ENCODE data around the gene NINJ1. TPM values are rescaled to one million over a fixed set of nuclear protein-coding genes. Genes with fewer than 3 reads are reported as not detected.

Gene NINJ1
- total and polyA plus RNA-seq, 2 of the 4 experiments (the other 2 are of a cell fraction): 21.9 to 38.8 TPM

- dilution Hi-C loops (cut with HindIII; ENCODE audit: low sequenced_read_pairs, unreplicated experiment) (no loop called here), in situ Hi-C loops (cut with MboI; ENCODE audit: low sequenced_read_pairs) (no loop called here), intact Hi-C loops (cut with micrococcal nuclease) (no loop called here)
- Histone ChIP-seq H3K27ac (ENCODE audit: insufficient read depth, low read length) (no peak overlapping the region), H3K9me1 (ENCODE audit: insufficient read depth, low read length) (no peaks in the 10 kb centered on the region; the same call in 1 of the 2 replicates), H3K56ac (ENCODE audit: extremely low read depth, insufficient read depth, low read length) (no peak overlapping the region), H2AK9ac (replicated peaks; ENCODE audit: low read depth, low read length, poor library complexity) (no peak overlapping the region), H3K4me1 (ENCODE audit: control insufficient read depth, insufficient read depth, low read length) (peaks cover 3% of the 10 kb centered on the region), H3K18ac (ENCODE audit: low read depth, low read length) (no peak overlapping the region), H2BK20ac (ENCODE audit: low read depth, low read length) (no peak overlapping the region), H3K23ac (ENCODE audit: low read depth, low read length) (no peak overlapping the region), H3K14ac (replicated peaks; ENCODE audit: low read depth, low read length) (no peak overlapping the region), H3K79me1 (ENCODE audit: low read depth in 1 of 2, low read length in 2 of 2) (no peaks in the 10 kb centered on the region), H3K4me2 (ENCODE audit: low read depth, low read length) (no peak overlapping the region), H4K20me1 (ENCODE audit: insufficient read depth, low read length) (no peaks in the 10 kb centered on the region), H2AK5ac (ENCODE audit: low read depth, low read length) (no peak overlapping the region), H3K27me3 (ENCODE audit: control insufficient read depth, insufficient read depth, low read length) (no peaks in the 10 kb centered on the region; the same call in 1 of the 2 replicates), H3K9me3 (ENCODE audit: control insufficient read depth, insufficient read depth, low read length) (no peaks in the 10 kb centered on the region), H4K5ac (ENCODE audit: low read depth, low read length) (no peak overlapping the region), H2BK120ac (ENCODE audit: low read depth, low read length) (no peak overlapping the region), H2BK5ac (ENCODE audit: low read depth, low read length, poor library complexity, severe bottlenecking) (no peak overlapping the region), H3K4ac (ENCODE audit: low read depth, low read length) (no peak overlapping the region), H4K91ac (ENCODE audit: insufficient read depth, low read depth, low read length) (no peak overlapping the region), H3K36me3 (ENCODE audit: control insufficient read depth, insufficient read depth, low read length) (no peaks in the 10 kb centered on the region), H4K8ac (ENCODE audit: low read depth in 2 of 2, low read length in 2 of 2) (no peak overlapping the region), H3K4me3 (ENCODE audit: insufficient read depth, low read depth, low read length) (no peak overlapping the region), H3K9ac (ENCODE audit: low read depth, low read length) (no peak overlapping the region), H2BK15ac (ENCODE audit: low read depth, low read length) (no peak overlapping the region), H2AFZ (replicated peaks; ENCODE audit: low read length, poor library complexity) (no peak overlapping the region)
- no peak for DNase-seq
- no TSS peak for BruUV-seq (replicated peaks)
- CTCF ChIA-PET: interaction anchor here (0.6 kb wide), 1 partner anchor 29 kb away, joined by 3 read pairs; no protein-coding TSS in a partner anchor
- POLR2A ChIA-PET (ENCODE audit: unreplicated experiment): no interaction called here
- no peak for ATAC-seq (ENCODE audit: low read depth)
- WGBS, 2 experiments (ENCODE audit: extremely low coverage in 2 of 2, insufficient read length in 1 of 2): 79% methylated on average over 5 of the region's 9 CpGs; no CpG with 5 or more reads in 1 of the 2 experiments
- TF ChIP-seq MAFK (IDR thresholded peaks at IDR 0.05; ENCODE audit: low read depth, low read length): no peak
- no peak for TF ChIP-seq CHD1 (IDR thresholded peaks at IDR 0.05; ENCODE audit: low read depth, low read length)
- no peak for TF ChIP-seq CTCF (conservative IDR thresholded peaks at IDR 0.05; ENCODE audit: low read depth, low read length)
- no peak for TF ChIP-seq BHLHE40 (IDR thresholded peaks at IDR 0.05; ENCODE audit: low read depth, low read length)
- TF ChIP-seq POLR2A (IDR thresholded peaks at IDR 0.05; ENCODE audit: low read depth, low read length): no peak
- no peak for TF ChIP-seq CEBPB (IDR thresholded peaks at IDR 0.05; ENCODE audit: low read depth, low read length)
- no peak for TF ChIP-seq USF2 (IDR thresholded peaks at IDR 0.05; ENCODE audit: low read depth, low read length)
These were observed 53.6 kb downstream of the NINJ1 start for GRCh38 chr9:93080406-93080805.
